ENCODE results near the gene NDC1. TPM values are rescaled to one million over a fixed set of nuclear protein-coding genes. Genes with fewer than 3 reads are reported as not detected.

The NDC1 gene
- total RNA-seq, 1 donor from 2014 or later, result 94.3 TPM

GRCh38 chr1:53868565-53868964, 30.5 kb upstream of the NDC1 start:
- Mint-ChIP-seq H3K4me3 (no peak overlapping the region), H3K4me1 (no peaks in the 10 kb centered on the region), H3K9me3 (no peaks in the 10 kb centered on the region), H3K27me3 (ENCODE audit: insufficient read depth, low read depth) (no peaks in the 10 kb centered on the region), H3K27ac (no peak overlapping the region), H3K36me3 (peaks cover 18% of the 10 kb centered on the region)
- Histone ChIP-seq H3K9ac (no peak overlapping the region), H4K20me1 (ENCODE audit: low read depth) (no peaks in the 10 kb centered on the region), H3K9me3 (ENCODE audit: low read depth) (no peaks in the 10 kb centered on the region), H3K4me2 (no peak overlapping the region), H3K27me3 (no peaks in the 10 kb centered on the region), H3F3A (ENCODE audit: low read depth) (no peaks in the 10 kb centered on the region), H3K79me2 (ENCODE audit: low read depth) (no peaks in the 10 kb centered on the region), H3K36me3 (no peaks in the 10 kb centered on the region), H2AFZ (replicated peaks) (no peak overlapping the region), H3K4me1 (no peaks in the 10 kb centered on the region), H3K27ac (no peak overlapping the region), H3K4me3 (no peak overlapping the region)
- no peak for TF ChIP-seq EZH2phosphoT487 (IDR thresholded peaks at IDR 0.05)
- no peak for DNase-seq (ENCODE audit: low spot score)

DNA sequence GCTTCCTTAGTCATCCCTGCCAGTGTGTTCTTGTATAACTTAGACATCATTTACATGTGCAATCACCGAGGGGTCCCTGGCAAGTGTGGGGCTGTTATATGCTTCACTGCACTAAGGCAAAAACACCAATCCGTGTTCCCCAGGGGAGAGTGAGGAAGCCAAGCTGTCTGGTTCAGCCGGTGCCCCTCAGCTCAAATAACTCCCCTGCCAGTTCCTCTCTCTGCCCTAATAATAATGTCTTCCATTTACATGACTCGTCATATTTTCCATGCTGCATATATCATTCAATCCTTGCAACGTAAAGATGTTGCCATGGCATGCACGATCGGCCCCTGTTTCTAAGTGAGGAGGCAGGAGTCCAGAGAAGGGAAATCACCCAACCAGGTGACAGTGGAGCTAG, 24.4 kb upstream of the NDC1 start:
- H3K36me3 ChIP-seq, result no peaks in the 10 kb centered on the region
- peak overlapping the region; percentile 14 for H3K27ac Mint-ChIP-seq
- no peaks in the 10 kb centered on the region for H4K20me1 ChIP-seq (ENCODE audit: low read depth)
- H3K4me2 ChIP-seq, result no peak overlapping the region
- peaks cover 13% of the 10 kb centered on the region for H3K36me3 Mint-ChIP-seq
- no peaks in the 10 kb centered on the region for H3K9me3 Mint-ChIP-seq
- no peak overlapping the region for H3K4me3 Mint-ChIP-seq
- no peak overlapping the region for H3K4me3 ChIP-seq
- no peak overlapping the region for H2AFZ ChIP-seq (replicated peaks)
- TF ChIP-seq EZH2phosphoT487 (IDR thresholded peaks at IDR 0.05), result no peak
- TF ChIP-seq, protein P1, sequence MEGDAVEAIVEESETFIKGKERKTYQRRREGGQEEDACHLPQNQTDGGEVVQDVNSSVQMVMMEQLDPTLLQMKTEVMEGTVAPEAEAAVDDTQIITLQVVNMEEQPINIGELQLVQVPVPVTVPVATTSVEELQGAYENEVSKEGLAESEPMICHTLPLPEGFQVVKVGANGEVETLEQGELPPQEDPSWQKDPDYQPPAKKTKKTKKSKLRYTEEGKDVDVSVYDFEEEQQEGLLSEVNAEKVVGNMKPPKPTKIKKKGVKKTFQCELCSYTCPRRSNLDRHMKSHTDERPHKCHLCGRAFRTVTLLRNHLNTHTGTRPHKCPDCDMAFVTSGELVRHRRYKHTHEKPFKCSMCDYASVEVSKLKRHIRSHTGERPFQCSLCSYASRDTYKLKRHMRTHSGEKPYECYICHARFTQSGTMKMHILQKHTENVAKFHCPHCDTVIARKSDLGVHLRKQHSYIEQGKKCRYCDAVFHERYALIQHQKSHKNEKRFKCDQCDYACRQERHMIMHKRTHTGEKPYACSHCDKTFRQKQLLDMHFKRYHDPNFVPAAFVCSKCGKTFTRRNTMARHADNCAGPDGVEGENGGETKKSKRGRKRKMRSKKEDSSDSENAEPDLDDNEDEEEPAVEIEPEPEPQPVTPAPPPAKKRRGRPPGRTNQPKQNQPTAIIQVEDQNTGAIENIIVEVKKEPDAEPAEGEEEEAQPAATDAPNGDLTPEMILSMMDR (IDR thresholded peaks at IDR 0.05), result no peak
- TF ChIP-seq EZH2 (IDR thresholded peaks at IDR 0.05), result no peak
- peaks cover 4% of the 10 kb centered on the region for H3K4me1 ChIP-seq
- H3K4me1 Mint-ChIP-seq, result peaks cover 2% of the 10 kb centered on the region
- DNase-seq (ENCODE audit: low spot score), result no peak
- H3F3A ChIP-seq (ENCODE audit: low read depth), result peaks cover 4% of the 10 kb centered on the region
- no peaks in the 10 kb centered on the region for H3K27me3 ChIP-seq
- H3K27me3 Mint-ChIP-seq (ENCODE audit: insufficient read depth, low read depth), result no peaks in the 10 kb centered on the region
- H3K9ac ChIP-seq, result no peak overlapping the region
- no peak overlapping the region for H3K27ac ChIP-seq
- no peaks in the 10 kb centered on the region for H3K79me2 ChIP-seq (ENCODE audit: low read depth)
- H3K9me3 ChIP-seq (ENCODE audit: low read depth), result no peaks in the 10 kb centered on the region

DNA sequence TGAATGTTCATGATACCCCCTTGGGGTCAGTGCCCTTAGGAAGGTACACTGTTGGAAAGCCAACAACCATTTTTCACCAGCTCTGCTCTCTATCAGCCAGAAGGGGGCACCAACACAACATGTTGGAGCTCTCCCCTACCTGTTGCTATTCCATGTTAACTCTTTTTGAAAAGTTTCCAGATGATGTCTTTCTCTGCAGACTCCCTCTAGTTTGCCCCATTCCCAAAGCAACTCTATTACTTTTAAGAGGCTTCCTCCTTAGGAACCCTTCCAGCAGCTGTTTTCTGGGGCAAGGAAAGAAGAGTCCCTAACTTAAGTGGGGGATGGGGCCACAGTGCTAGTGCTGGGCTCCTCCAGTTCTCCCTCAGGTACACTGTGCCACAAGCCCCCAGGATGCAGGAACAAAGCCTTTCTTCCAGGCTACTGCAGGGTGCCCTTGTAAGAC, 22.9 kb upstream of the NDC1 start:
- Histone ChIP-seq H3K36me3 (no peaks in the 10 kb centered on the region), H2AFZ (replicated peaks) (no peak overlapping the region), H3K4me1 (peaks cover 4% of the 10 kb centered on the region), H3K9ac (no peak overlapping the region), H3K27ac (no peak overlapping the region), H3K9me3 (ENCODE audit: low read depth) (no peaks in the 10 kb centered on the region), H4K20me1 (ENCODE audit: low read depth) (no peaks in the 10 kb centered on the region), H3K4me3 (no peak overlapping the region), H3K4me2 (peak overlapping the region; percentile 24), H3K27me3 (no peaks in the 10 kb centered on the region), H3K79me2 (ENCODE audit: low read depth) (no peaks in the 10 kb centered on the region), H3F3A (ENCODE audit: low read depth) (peaks cover 4% of the 10 kb centered on the region)
- H3K4me3 Mint-ChIP-seq, result no peak overlapping the region
- H3K27ac Mint-ChIP-seq, result no peak overlapping the region
- peak; percentile 82 for DNase-seq (ENCODE audit: low spot score)
- H3K9me3 Mint-ChIP-seq, result no peaks in the 10 kb centered on the region
- H3K4me1 Mint-ChIP-seq, result peaks cover 2% of the 10 kb centered on the region
- TF ChIP-seq EZH2phosphoT487 (IDR thresholded peaks at IDR 0.05), result no peak
- TF ChIP-seq, protein P1 (IDR thresholded peaks at IDR 0.05), result peak; percentile 90
- H3K27me3 Mint-ChIP-seq (ENCODE audit: insufficient read depth, low read depth), result no peaks in the 10 kb centered on the region
- peaks cover 2% of the 10 kb centered on the region for H3K36me3 Mint-ChIP-seq

DNA sequence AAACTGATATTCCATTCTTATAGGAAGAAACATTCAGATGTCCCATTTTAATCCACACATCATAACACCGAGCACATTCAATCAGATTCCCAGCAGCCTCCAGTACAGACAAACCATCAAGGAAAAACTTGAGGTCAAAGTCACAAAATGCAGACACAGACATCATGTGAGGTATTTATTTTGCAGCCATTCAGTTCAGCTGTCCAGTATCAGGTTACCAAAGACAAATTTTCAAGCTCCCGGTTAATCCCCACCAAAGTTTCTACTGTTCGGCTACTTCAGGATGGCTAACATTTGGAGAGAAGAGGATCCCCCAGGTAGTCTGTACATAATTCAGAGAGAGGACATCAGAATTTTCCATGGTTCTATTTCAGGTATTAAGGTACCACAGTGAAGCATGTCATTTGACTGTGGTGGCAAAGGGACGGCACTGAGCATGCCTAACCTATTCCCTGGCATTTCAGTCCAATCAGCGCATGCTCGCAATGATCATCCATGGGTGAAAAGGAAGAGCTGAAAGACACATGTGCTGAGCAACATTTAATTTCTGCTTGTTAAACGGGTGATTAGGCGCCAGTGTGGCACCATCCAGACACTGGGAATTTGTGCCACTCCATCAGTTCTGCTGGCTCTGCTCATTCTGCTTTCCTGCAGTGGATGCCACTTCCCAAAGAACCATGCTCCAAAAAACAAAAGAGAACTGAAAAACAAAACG, 13.6 kb upstream of the NDC1 start:
- H4K20me1 ChIP-seq (ENCODE audit: low read depth), result no peaks in the 10 kb centered on the region
- H3K9ac ChIP-seq, result no peak overlapping the region
- Mint-ChIP-seq H3K36me3 (peaks cover 14% of the 10 kb centered on the region), H3K4me1 (no peaks in the 10 kb centered on the region), H3K27ac (no peak overlapping the region), H3K9me3 (no peaks in the 10 kb centered on the region), H3K4me3 (no peak overlapping the region), H3K27me3 (ENCODE audit: insufficient read depth, low read depth) (no peaks in the 10 kb centered on the region)
- H3K9me3 ChIP-seq (ENCODE audit: low read depth), result no peaks in the 10 kb centered on the region
- TF ChIP-seq EZH2phosphoT487 (IDR thresholded peaks at IDR 0.05), result no peak
- TF ChIP-seq, protein P1 (IDR thresholded peaks at IDR 0.05), result no peak
- no peak overlapping the region for H3K27ac ChIP-seq
- no peaks in the 10 kb centered on the region for H3K27me3 ChIP-seq
- H3K79me2 ChIP-seq (ENCODE audit: low read depth), result no peaks in the 10 kb centered on the region
- H3K4me2 ChIP-seq, result no peak overlapping the region
- DNase-seq (ENCODE audit: low spot score), result no peak
- no peaks in the 10 kb centered on the region for H3K36me3 ChIP-seq
- H3K4me3 ChIP-seq, result no peak overlapping the region
- H3F3A ChIP-seq (ENCODE audit: low read depth), result no peaks in the 10 kb centered on the region
- no peak overlapping the region for H2AFZ ChIP-seq (replicated peaks)
- H3K4me1 ChIP-seq, result no peaks in the 10 kb centered on the region
